Progenitor cell of endocrine pancreas (in vitro differentiated cells): ENCODE data around the gene SYNPO2. TPM values are rescaled to one million over a fixed set of nuclear protein-coding genes. Genes with fewer than 3 reads are reported as not detected.
A peak's percentile ranks its signal among the peaks of the same experiment; 100 is the strongest.

Experiments used
- DNase-seq: peaks from one replicate; pipeline ENCODE4 v3.0.0; 2021; ENCODE audit warnings: low spot score; ENCODE audit not compliant: unreplicated experiment
- H3K27ac Mint-ChIP-seq: 2 replicates; pipeline ENCODE4 v1.8.0; 2021; ENCODE audit warnings: mild to moderate bottlenecking, moderate library complexity, mixed read lengths
- H3K27me3 Mint-ChIP-seq: 2 replicates; pipeline ENCODE4 v1.8.0; 2021; ENCODE audit warnings: mixed read lengths
- H3K36me3 Mint-ChIP-seq: 2 replicates; pipeline ENCODE4 v1.8.0; 2022; ENCODE audit warnings: mixed read lengths; ENCODE audit not compliant: insufficient read depth
- H3K4me1 Mint-ChIP-seq: 2 replicates; pipeline ENCODE4 v1.8.0; 2021; ENCODE audit warnings: low read depth, mixed read lengths
- H3K4me3 Mint-ChIP-seq: 2 replicates; pipeline ENCODE4 v1.8.0; 2021; ENCODE audit warnings: low read depth, mild to moderate bottlenecking, moderate library complexity, mixed read lengths
- H3K9me3 Mint-ChIP-seq: 2 replicates; pipeline ENCODE4 v1.8.0; 2021; ENCODE audit warnings: low read depth, mixed read lengths
- total RNA-seq: library from RNA; stranded (reverse); gene quantifications from 2 replicates; pipeline ENCODE4 v1.2.1, GENCODE V29; 2021
- TF ChIP-seq, protein P1 (sequence below): fragments of 200-600 bp; sonication (generic); IDR thresholded peaks from one replicate; pipeline ENCODE4 v1.5.0; 2021; ENCODE audit warnings: antibody characterized with exemption, mild to moderate bottlenecking; ENCODE audit not compliant: unreplicated experiment

SYNPO2 gene
- total RNA-seq, 1 donor from 2014 or later, result 1.3 TPM

DNA sequence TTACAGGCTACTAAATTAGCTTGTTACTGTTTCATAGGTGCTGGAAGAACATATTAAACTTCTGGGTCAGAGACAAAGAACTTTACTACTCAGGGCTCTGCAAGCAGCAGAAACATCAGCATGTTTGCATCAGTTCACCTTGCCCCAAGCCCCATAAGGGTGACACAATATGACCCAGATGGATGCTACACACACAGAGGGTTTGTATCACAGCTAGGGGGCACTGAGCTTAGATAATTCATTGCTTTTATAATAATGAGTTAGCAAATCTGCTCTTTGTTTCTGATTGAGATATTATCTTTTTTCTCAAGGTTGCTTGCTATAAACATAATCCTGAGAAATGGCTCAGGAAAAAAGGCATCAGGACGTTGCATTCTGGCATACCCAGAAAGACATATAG is 4.8 kb upstream of the SYNPO2 start:
- Mint-ChIP-seq H3K27me3 (peaks cover 19% of the 10 kb centered on the region), H3K9me3 (peaks cover 4% of the 10 kb centered on the region), H3K4me3 (no peak overlapping the region), H3K4me1 (peaks cover under 1% of the 10 kb centered on the region), H3K36me3 (no peaks in the 10 kb centered on the region), H3K27ac (no peak overlapping the region)
- DNase-seq, result no peak
- TF ChIP-seq, protein P1, sequence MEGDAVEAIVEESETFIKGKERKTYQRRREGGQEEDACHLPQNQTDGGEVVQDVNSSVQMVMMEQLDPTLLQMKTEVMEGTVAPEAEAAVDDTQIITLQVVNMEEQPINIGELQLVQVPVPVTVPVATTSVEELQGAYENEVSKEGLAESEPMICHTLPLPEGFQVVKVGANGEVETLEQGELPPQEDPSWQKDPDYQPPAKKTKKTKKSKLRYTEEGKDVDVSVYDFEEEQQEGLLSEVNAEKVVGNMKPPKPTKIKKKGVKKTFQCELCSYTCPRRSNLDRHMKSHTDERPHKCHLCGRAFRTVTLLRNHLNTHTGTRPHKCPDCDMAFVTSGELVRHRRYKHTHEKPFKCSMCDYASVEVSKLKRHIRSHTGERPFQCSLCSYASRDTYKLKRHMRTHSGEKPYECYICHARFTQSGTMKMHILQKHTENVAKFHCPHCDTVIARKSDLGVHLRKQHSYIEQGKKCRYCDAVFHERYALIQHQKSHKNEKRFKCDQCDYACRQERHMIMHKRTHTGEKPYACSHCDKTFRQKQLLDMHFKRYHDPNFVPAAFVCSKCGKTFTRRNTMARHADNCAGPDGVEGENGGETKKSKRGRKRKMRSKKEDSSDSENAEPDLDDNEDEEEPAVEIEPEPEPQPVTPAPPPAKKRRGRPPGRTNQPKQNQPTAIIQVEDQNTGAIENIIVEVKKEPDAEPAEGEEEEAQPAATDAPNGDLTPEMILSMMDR, result no peak

DNA sequence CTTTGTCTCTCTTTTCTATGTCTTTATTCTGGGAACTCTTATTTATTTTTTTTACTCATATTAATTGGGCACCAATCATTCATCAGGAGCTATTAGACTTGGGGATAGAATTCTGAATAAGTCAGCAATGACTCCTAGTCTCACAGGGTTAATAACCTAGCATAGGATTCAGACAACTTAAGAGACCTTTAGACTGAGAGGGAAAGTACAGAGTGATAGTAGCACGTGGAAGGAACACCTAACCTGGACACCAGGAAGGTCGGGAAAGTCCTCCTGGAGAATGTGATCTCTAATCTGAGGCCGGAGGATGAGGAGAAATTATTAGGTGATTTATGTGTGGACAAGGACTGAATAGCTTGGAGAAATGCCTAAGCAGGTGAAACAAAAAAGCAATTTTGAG is 3.9 kb upstream of the SYNPO2 start:
- Mint-ChIP-seq H3K27ac (no peak overlapping the region), H3K9me3 (no peaks in the 10 kb centered on the region), H3K4me3 (no peak overlapping the region), H3K36me3 (no peaks in the 10 kb centered on the region), H3K4me1 (peaks cover 4% of the 10 kb centered on the region), H3K27me3 (peaks cover 25% of the 10 kb centered on the region)
- DNase-seq, result no peak
- TF ChIP-seq, protein P1, result no peak

DNA sequence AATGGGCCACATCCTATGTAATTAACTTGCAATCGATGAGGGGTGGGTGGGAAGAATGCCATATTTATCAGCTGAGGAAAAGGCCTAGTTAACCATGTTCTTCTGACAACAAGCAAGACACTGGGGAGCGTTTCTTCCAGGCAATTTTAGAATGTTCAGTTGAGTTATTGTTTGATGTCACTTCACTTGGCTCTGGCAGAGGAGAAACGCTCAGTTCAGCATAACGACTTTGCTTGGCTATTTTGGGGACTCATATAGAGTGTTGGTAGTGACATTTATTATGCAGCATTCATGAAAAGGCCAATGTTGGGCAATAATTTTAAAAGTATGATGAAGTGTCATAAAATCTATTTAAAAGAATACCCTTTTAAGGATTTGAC is 648 bp downstream of the SYNPO2 start:
- no peaks in the 10 kb centered on the region for H3K36me3 Mint-ChIP-seq
- no peaks in the 10 kb centered on the region for H3K9me3 Mint-ChIP-seq
- H3K27me3 Mint-ChIP-seq, result peaks cover 41% of the 10 kb centered on the region
- DNase-seq, result no peak
- peak overlapping the region; percentile 61 for H3K4me3 Mint-ChIP-seq
- peaks cover 4% of the 10 kb centered on the region for H3K4me1 Mint-ChIP-seq
- TF ChIP-seq, protein P1, result no peak
- H3K27ac Mint-ChIP-seq, result no peak overlapping the region

DNA sequence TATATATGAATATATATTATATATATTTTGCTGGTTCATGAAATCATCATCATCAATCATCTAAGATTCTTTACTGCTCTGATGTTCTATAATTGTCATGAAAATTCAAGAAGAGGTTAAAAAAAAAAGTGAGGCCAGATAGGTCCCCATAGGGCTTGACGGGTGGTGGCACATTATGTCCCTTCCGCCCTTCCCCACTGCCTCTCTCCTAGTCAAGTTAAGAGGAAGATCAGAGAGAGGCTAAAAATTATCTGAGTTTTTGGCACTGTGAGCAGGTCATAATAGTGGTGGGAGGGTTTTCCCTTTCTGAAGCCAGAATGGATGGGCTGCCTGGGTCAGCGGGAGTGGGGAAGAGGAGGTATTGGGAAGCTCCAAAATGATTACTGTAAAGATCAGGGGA is 5.4 kb downstream of the SYNPO2 start:
- TF ChIP-seq, protein P1, result no peak

DNA sequence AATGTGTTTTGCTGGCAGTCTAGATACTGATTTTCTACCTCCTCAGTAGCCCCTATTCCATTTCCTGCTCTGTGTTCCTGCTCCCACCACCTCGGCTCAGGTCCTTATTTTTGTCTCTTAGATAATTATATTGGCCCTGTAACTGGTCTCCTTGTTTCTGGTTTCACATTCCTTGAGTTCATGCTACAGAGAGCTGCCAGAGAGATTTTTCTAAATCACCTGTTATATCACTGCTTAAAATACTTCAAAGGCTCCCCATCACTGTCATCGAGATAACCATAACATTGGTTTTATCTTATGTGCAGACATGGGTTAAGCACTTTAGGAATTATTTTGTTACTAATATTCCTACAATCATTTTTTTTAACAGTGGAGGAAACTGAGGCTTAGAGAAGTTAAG is 9.6 kb downstream of the SYNPO2 start:
- Mint-ChIP-seq H3K27ac (no peak overlapping the region), H3K4me1 (no peaks in the 10 kb centered on the region), H3K9me3 (no peaks in the 10 kb centered on the region), H3K4me3 (no peak overlapping the region), H3K36me3 (no peaks in the 10 kb centered on the region), H3K27me3 (peaks cover 7% of the 10 kb centered on the region)
- TF ChIP-seq, protein P1, result no peak
- DNase-seq, result no peak

More for the DNA sequence above, 5.4 kb downstream of the SYNPO2 start:
- no peak for DNase-seq
- Mint-ChIP-seq H3K4me1 (peaks cover 2% of the 10 kb centered on the region), H3K27ac (no peak overlapping the region), H3K27me3 (peaks cover 25% of the 10 kb centered on the region), H3K36me3 (no peaks in the 10 kb centered on the region), H3K4me3 (no peak overlapping the region), H3K9me3 (no peaks in the 10 kb centered on the region)
